IMR-90 (cell line): ENCODE data around the gene SLC4A2.

ENCODE experiments used
- BHLHE40 ChIP-seq: fragments of 150-350 bp; IDR thresholded peaks from 2 replicates; pipeline ENCODE4 v1.6.1; 2016; ENCODE audit warnings: mild to moderate bottlenecking, low read depth, low read length
- CEBPB ChIP-seq: IDR thresholded peaks from 2 replicates; pipeline ENCODE4 v1.6.1; 2012; ENCODE audit warnings: low read depth, low read length, improper control_type of control experiment
- CTCF ChIP-seq: conservative IDR thresholded peaks from 2 replicates; pipeline ENCODE4 v1.5.1; 2012; ENCODE audit warnings: mild to moderate bottlenecking, low read depth, low read length, improper control_type of control experiment
- ELK1 ChIP-seq: fragments of 150-350 bp; IDR thresholded peaks from 2 replicates; pipeline ENCODE4 v1.6.1; 2016; ENCODE audit warnings: low read depth, mild to moderate bottlenecking, low read length, moderate library complexity, borderline replicate concordance
- MAFK ChIP-seq: IDR thresholded peaks from 2 replicates; pipeline ENCODE4 v1.6.1; 2012; ENCODE audit warnings: low read depth, low read length, improper control_type of control experiment
- POLR2A ChIP-seq: IDR thresholded peaks from 2 replicates; pipeline ENCODE4 v1.6.1; 2012; ENCODE audit warnings: mild to moderate bottlenecking, low read depth, low read length
- RCOR1 ChIP-seq: IDR thresholded peaks from 2 replicates; pipeline ENCODE4 v1.6.1; 2012; ENCODE audit warnings: mild to moderate bottlenecking, low read length, improper control_type of control experiment; ENCODE audit not compliant: insufficient replicate concordance
- SMC3 ChIP-seq: fragments of 150-350 bp; IDR thresholded peaks from 2 replicates; pipeline ENCODE4 v1.6.1; 2016; ENCODE audit warnings: low read depth, mild to moderate bottlenecking, antibody characterized with exemption, low read length, moderate library complexity
- USF2 ChIP-seq: fragments of 150-350 bp; IDR thresholded peaks from 2 replicates; pipeline ENCODE4 v1.6.1; 2017; ENCODE audit warnings: mild to moderate bottlenecking, antibody characterized with exemption, low read length, low read depth

GRCh38 chr7:151035026-151035717 lies 24.2 kb upstream of the SLC4A2 start:
- TF ChIP-seq RCOR1: no peak
- TF ChIP-seq CTCF: no peak
- TF ChIP-seq SMC3: no peak
- no peak for TF ChIP-seq USF2
- no peak for TF ChIP-seq POLR2A
- no peak for TF ChIP-seq MAFK
- TF ChIP-seq CEBPB: no peak
- no peak for TF ChIP-seq ELK1
- TF ChIP-seq BHLHE40: no peak
